H9 (cell line): ENCODE data around the gene UBE3A. TPM values are rescaled to one million over a fixed set of nuclear protein-coding genes. Genes with fewer than 3 reads are reported as not detected.
A peak's percentile ranks its signal among the peaks of the same experiment; 100 is the strongest.

Experiments
- DNase-seq: peaks from one replicate; pipeline ENCODE4 v3.0.0-alpha.2; 2017
- H2AFZ ChIP-seq: one replicate; pipeline ENCODE4 v1.6.1; 2013; ENCODE audit warnings: mild to moderate bottlenecking, low read length, control low read depth, moderate library complexity
- H2AK5ac ChIP-seq: 2 replicates; pipeline ENCODE4 v1.6.1; 2013; ENCODE audit warnings: low read length, control low read depth, mixed read lengths; ENCODE audit not compliant: insufficient read length
- H2BK120ac ChIP-seq: one replicate; pipeline ENCODE4 v1.6.1; 2013; ENCODE audit warnings: low read depth, mild to moderate bottlenecking, low read length, control low read depth, inconsistent platforms; ENCODE audit not compliant: poor library complexity, severe bottlenecking
- H2BK12ac ChIP-seq: 2 replicates; pipeline ENCODE4 v1.6.1; 2013; ENCODE audit warnings: low read length, control low read depth, mixed read lengths, low read depth; ENCODE audit not compliant: insufficient read length
- H2BK15ac ChIP-seq: 2 replicates; pipeline ENCODE4 v1.6.1; 2013; ENCODE audit warnings: low read depth, low read length, control low read depth
- H2BK20ac ChIP-seq: one replicate; pipeline ENCODE4 v1.6.1; 2013; ENCODE audit warnings: low read depth, mild to moderate bottlenecking, low read length, control low read depth, inconsistent platforms; ENCODE audit not compliant: poor library complexity, severe bottlenecking
- H2BK5ac ChIP-seq: 2 replicates; pipeline ENCODE4 v1.6.1; 2013; ENCODE audit warnings: low read length, control low read depth, mixed read lengths; ENCODE audit not compliant: insufficient read length
- H3K14ac ChIP-seq: 2 replicates; pipeline ENCODE4 v1.6.1; 2013; ENCODE audit warnings: low read length, control low read depth; ENCODE audit not compliant: insufficient read depth
- H3K18ac ChIP-seq: 2 replicates; pipeline ENCODE4 v1.6.1; 2013; ENCODE audit warnings: low read depth, mild to moderate bottlenecking, mixed read lengths, low read length, control low read depth; ENCODE audit not compliant: insufficient read length
- H3K23ac ChIP-seq: 2 replicates; pipeline ENCODE4 v1.6.1; 2013; ENCODE audit warnings: low read length, control low read depth, mixed read lengths, low read depth; ENCODE audit not compliant: insufficient read length
- H3K23me2 ChIP-seq: 2 replicates; pipeline ENCODE4 v1.6.1; 2013; ENCODE audit warnings: low read depth, mild to moderate bottlenecking, mixed read lengths, low read length, control low read depth; ENCODE audit not compliant: insufficient read length, poor library complexity, severe bottlenecking
- H3K27ac ChIP-seq: 2 replicates; pipeline ENCODE4 v1.5.1; 2013; ENCODE audit warnings: low read length, control low read depth, mixed read lengths, low read depth; ENCODE audit not compliant: insufficient read length
- H3K27me3 ChIP-seq: 2 replicates; pipeline ENCODE4 v1.6.1; 2013; ENCODE audit warnings: low read length, control low read depth, inconsistent platforms; ENCODE audit not compliant: insufficient read depth
- H3K4ac ChIP-seq: 2 replicates; pipeline ENCODE4 v1.6.1; 2013; ENCODE audit warnings: low read depth, mild to moderate bottlenecking, control low read depth, inconsistent platforms, low read length, moderate library complexity
- H3K4me1 ChIP-seq: 2 replicates; pipeline ENCODE4 v1.6.1; 2013; ENCODE audit warnings: low read length, control low read depth, inconsistent platforms; ENCODE audit not compliant: insufficient read depth
- H3K4me2 ChIP-seq: 2 replicates; pipeline ENCODE4 v1.6.1; 2013; ENCODE audit warnings: low read length, control low read depth, mixed read lengths; ENCODE audit not compliant: insufficient read length, insufficient read depth
- H3K56ac ChIP-seq: 2 replicates; pipeline ENCODE4 v1.6.1; 2013; ENCODE audit warnings: low read depth, mild to moderate bottlenecking, mixed read lengths, low read length, control low read depth; ENCODE audit not compliant: insufficient read length
- H3K79me1 ChIP-seq: 2 replicates; pipeline ENCODE4 v1.6.1; 2013; ENCODE audit warnings: low read depth, mild to moderate bottlenecking, moderate library complexity, low read length, control low read depth, inconsistent platforms; ENCODE audit not compliant: insufficient read depth, poor library complexity, severe bottlenecking
- H3K79me2 ChIP-seq: 2 replicates; pipeline ENCODE4 v1.6.1; 2013; ENCODE audit warnings: low read length, control low read depth, inconsistent platforms; ENCODE audit not compliant: insufficient read depth
- H3K9ac ChIP-seq: 2 replicates; pipeline ENCODE4 v1.6.1; 2013; ENCODE audit warnings: low read length, control low read depth, mixed read lengths; ENCODE audit not compliant: insufficient read length; ENCODE audit errors: extremely low read depth
- H3K9me3 ChIP-seq: one replicate; pipeline ENCODE4 v1.6.1; 2013; ENCODE audit warnings: low read depth, low read length, inconsistent platforms; ENCODE audit not compliant: control insufficient read depth
- H3T11ph ChIP-seq: one replicate; pipeline ENCODE4 v1.6.1; 2013; ENCODE audit warnings: mild to moderate bottlenecking, low read length, control low read depth, inconsistent platforms
- H4K20me1 ChIP-seq: one replicate; pipeline ENCODE4 v1.6.1; 2013; ENCODE audit not compliant: control insufficient read depth, insufficient read length, insufficient read depth
- H4K5ac ChIP-seq: 2 replicates; pipeline ENCODE4 v1.6.1; 2013; ENCODE audit warnings: low read depth, mild to moderate bottlenecking, mixed read lengths, low read length, control low read depth; ENCODE audit not compliant: insufficient read length
- H4K8ac ChIP-seq: replicated peaks from 2 replicates; pipeline ENCODE4 v1.6.1; 2013; ENCODE audit warnings: low read length, control low read depth, mixed read lengths, low read depth; ENCODE audit not compliant: insufficient read length
- H4K91ac ChIP-seq: 2 replicates; pipeline ENCODE4 v1.6.1; 2013; ENCODE audit warnings: low read depth, mild to moderate bottlenecking, moderate library complexity, mixed read lengths, low read length, control low read depth; ENCODE audit not compliant: insufficient read length
- H3K27ac Mint-ChIP-seq, 3 experiments: 2 replicates in 2 of 3; 3 replicates in 1 of 3; pipeline ENCODE4 v1.8.0; 2020 to 2021; ENCODE audit warnings: mixed read lengths in 3 of 3, mild to moderate bottlenecking in 1 of 3, moderate library complexity in 1 of 3
- H3K27me3 Mint-ChIP-seq: 2 replicates; pipeline ENCODE4 v1.8.0; 2021; ENCODE audit warnings: low read depth, mild to moderate bottlenecking, moderate library complexity, mixed read lengths
- H3K36me3 Mint-ChIP-seq, 3 experiments: 2 replicates in 2 of 3; 3 replicates in 1 of 3; pipeline ENCODE4 v1.8.0; 2020 to 2021; ENCODE audit warnings: low read depth in 3 of 3, mixed read lengths in 3 of 3; ENCODE audit not compliant: insufficient read depth in 1 of 3
- H3K4me1 Mint-ChIP-seq, 2 experiments: 2 replicates each; pipeline ENCODE4 v1.8.0; 2020; ENCODE audit warnings: mixed read lengths in 2 of 2
- H3K4me3 Mint-ChIP-seq, 2 experiments: 2 replicates in 1 of 2; 3 replicates in 1 of 2; pipeline ENCODE4 v1.8.0; 2020 to 2021; ENCODE audit warnings: mild to moderate bottlenecking in 2 of 2, mixed read lengths in 2 of 2, moderate library complexity in 1 of 2
- H3K9me3 Mint-ChIP-seq, 2 experiments: 2 replicates in 1 of 2; 3 replicates in 1 of 2; pipeline ENCODE4 v1.8.0; 2020; ENCODE audit warnings: mild to moderate bottlenecking in 2 of 2, mixed read lengths in 2 of 2, moderate library complexity in 1 of 2
- CTCF ChIP-seq: fragments of 200-600 bp; sonication (generic); conservative IDR thresholded peaks from 3 replicates; pipeline ENCODE4 v1.8.0; 2021; ENCODE audit warnings: antibody characterized with exemption, mild to moderate bottlenecking
- WGBS: extraction: QIAGEN DNeasy Blood & Tissue Kit; methylation state at CpG from one replicate; pipeline ENCODE4 v1.1.7; 2013; ENCODE audit warnings: missing lambda C conversion rate, low lambda C conversion rate, mixed read lengths; ENCODE audit not compliant: insufficient read length; ENCODE audit errors: extremely low coverage; 5-methylcytosine and 5-hydroxymethylcytosine counted together
- total RNA-seq: library from RNA; stranded (reverse); gene quantifications from 2 replicates; pipeline ENCODE4 v1.2.1, GENCODE V29; 2021

Gene UBE3A
- total RNA-seq, 1 experiment from 2014 or later = 108 TPM

- H2BK5ac ChIP-seq = no peak overlapping the region
- H3K9me3 ChIP-seq = no peaks in the 10 kb centered on the region
- peak overlapping the region in 2 of 3 experiments; percentile 33 to 36; a peak in 3 of 7 replicates for H3K27ac Mint-ChIP-seq
- peaks cover 4% of the 10 kb centered on the region; the same call in 1 of the 2 replicates for H3K4me1 ChIP-seq
- no peaks in the 10 kb centered on the region for H4K20me1 ChIP-seq
- H2BK12ac ChIP-seq = no peak overlapping the region
- H3K27me3 ChIP-seq = no peaks in the 10 kb centered on the region
- no peak overlapping the region for H2BK20ac ChIP-seq
- H3K9me3 Mint-ChIP-seq = no peaks in the 10 kb centered on the region; a peak in 1 of 5 replicates
- H3K14ac ChIP-seq = no peak overlapping the region
- no peak overlapping the region for H3T11ph ChIP-seq
- no peak overlapping the region for H3K18ac ChIP-seq
- no peak overlapping the region for H3K4me2 ChIP-seq
- no peak overlapping the region for H2AFZ ChIP-seq
- no peaks in the 10 kb centered on the region for H3K79me2 ChIP-seq
- H4K5ac ChIP-seq = no peak overlapping the region
- no peak overlapping the region for H3K4me3 Mint-ChIP-seq
- no peaks in the 10 kb centered on the region for H3K27me3 Mint-ChIP-seq
- no peak overlapping the region for H3K4ac ChIP-seq
- no peak for TF ChIP-seq CTCF
- H2BK120ac ChIP-seq = no peak overlapping the region
- H3K36me3 Mint-ChIP-seq = peaks cover 19 to 34% (median 29%) of the 10 kb centered on the region in 3 experiments; a peak in 6 of 7 replicates
- no peak overlapping the region for H4K91ac ChIP-seq
- no peak overlapping the region for H3K27ac ChIP-seq
- no peak for DNase-seq
- H3K9ac ChIP-seq = no peak overlapping the region
- H3K4me1 Mint-ChIP-seq = peaks cover 44 to 48% of the 10 kb centered on the region in 2 experiments
- no peak overlapping the region for H3K56ac ChIP-seq
- no peak overlapping the region for H2AK5ac ChIP-seq
- H3K23ac ChIP-seq = no peak overlapping the region
- no peak overlapping the region for H4K8ac ChIP-seq
- no CpG with 5 or more reads among the region's 3 CpGs for WGBS
- no peaks in the 10 kb centered on the region for H3K79me1 ChIP-seq
- no peaks in the 10 kb centered on the region for H3K23me2 ChIP-seq
- no peak overlapping the region for H2BK15ac ChIP-seq
Observed at GRCh38 chr15:25342629-25343028, 96.2 kb downstream of the UBE3A start.
